WERI-Rb-1 (cell line): Measurements from ENCODE around the gene MARCHF2.
A peak's percentile ranks its signal among the peaks of the same experiment; 100 is the strongest.

ENCODE experiments used
- DNase-seq: peaks from one replicate; pipeline ENCODE4 v3.0.0-alpha.2; 2020
- H3K27ac ChIP-seq: fragments of 250-450 bp; sonication (Bioruptor Pico); 2 replicates; pipeline ENCODE4 v1.5.1; 2020; ENCODE audit warnings: mild to moderate bottlenecking, moderate library complexity
- H3K27me3 ChIP-seq: fragments of 250-450 bp; sonication (Bioruptor Pico); 2 replicates; pipeline ENCODE4 v1.5.1; 2021; ENCODE audit warnings: mild to moderate bottlenecking, low read depth, moderate library complexity; ENCODE audit not compliant: insufficient read depth, severe bottlenecking
- H3K36me3 ChIP-seq: fragments of 250-450 bp; sonication (Bioruptor Pico); 2 replicates; pipeline ENCODE4 v1.5.1; 2020; ENCODE audit warnings: mild to moderate bottlenecking, moderate library complexity
- H3K4me3 ChIP-seq: 2 replicates; pipeline ENCODE4 v1.5.1; 2011; ENCODE audit warnings: low read depth, mild to moderate bottlenecking, control low read depth, low read length
- H3K9me3 ChIP-seq: fragments of 250-450 bp; sonication (Bioruptor Pico); 2 replicates; pipeline ENCODE4 v1.5.1; 2021; ENCODE audit warnings: mild to moderate bottlenecking, moderate library complexity; ENCODE audit not compliant: severe bottlenecking
- CTCF ChIP-seq: IDR thresholded peaks from 2 replicates; pipeline ENCODE4 v1.5.1; 2011; ENCODE audit warnings: low read depth, mild to moderate bottlenecking, control low read depth, inconsistent platforms, low read length

Gene MARCHF2

GRCh38 chr19:8395621-8396082, 17.5 kb upstream of the MARCHF2 start:
- no peak for TF ChIP-seq CTCF
- peaks cover 30% of the 10 kb centered on the region for H3K36me3 ChIP-seq

GRCh38 chr19:8396185-8396562, 16.9 kb upstream of the MARCHF2 start:
- Histone ChIP-seq H3K27me3 (no peaks in the 10 kb centered on the region), H3K36me3 (peaks cover 29% of the 10 kb centered on the region), H3K4me3 (no peak overlapping the region), H3K9me3 (no peaks in the 10 kb centered on the region), H3K27ac (no peak overlapping the region)
- TF ChIP-seq CTCF = no peak
- DNase-seq = no peak

More at GRCh38 chr19:8395621-8396082, 17.5 kb upstream of the MARCHF2 start:
- no peaks in the 10 kb centered on the region for H3K27me3 ChIP-seq
- H3K9me3 ChIP-seq = no peaks in the 10 kb centered on the region
- no peak overlapping the region for H3K27ac ChIP-seq
- H3K4me3 ChIP-seq = no peak overlapping the region
- DNase-seq = no peak

GRCh38 chr19:8396563-8397203, 16.4 kb upstream of the MARCHF2 start:
- peak; percentile 74 for DNase-seq
- Histone ChIP-seq H3K4me3 (no peak overlapping the region), H3K9me3 (no peaks in the 10 kb centered on the region), H3K36me3 (peaks cover 32% of the 10 kb centered on the region), H3K27ac (no peak overlapping the region), H3K27me3 (no peaks in the 10 kb centered on the region)
- TF ChIP-seq CTCF = peak; percentile 84

- H3K27ac ChIP-seq = no peak overlapping the region
- H3K27me3 ChIP-seq = no peaks in the 10 kb centered on the region
- H3K9me3 ChIP-seq = no peaks in the 10 kb centered on the region
- peaks cover 38% of the 10 kb centered on the region for H3K36me3 ChIP-seq
- no peak for DNase-seq
- H3K4me3 ChIP-seq = no peak overlapping the region
- TF ChIP-seq CTCF = no peak
Observed at GRCh38 chr19:8397271-8397670, 15.8 kb upstream of the MARCHF2 start.

GRCh38 chr19:8397746-8398310, 15.3 kb upstream of the MARCHF2 start:
- no peak for TF ChIP-seq CTCF
- H3K36me3 ChIP-seq = peaks cover 42% of the 10 kb centered on the region
- no peaks in the 10 kb centered on the region for H3K9me3 ChIP-seq
- H3K4me3 ChIP-seq = no peak overlapping the region
- H3K27me3 ChIP-seq = no peaks in the 10 kb centered on the region
- no peak for DNase-seq
- no peak overlapping the region for H3K27ac ChIP-seq
